Measurements from ENCODE around the gene GIPR.
"Not testable (repeated sequence)": the region's sequence is repeated elsewhere in the genome, so short reads cannot be mapped to it uniquely, and the experiment has no call there.

The GIPR gene

DNA sequence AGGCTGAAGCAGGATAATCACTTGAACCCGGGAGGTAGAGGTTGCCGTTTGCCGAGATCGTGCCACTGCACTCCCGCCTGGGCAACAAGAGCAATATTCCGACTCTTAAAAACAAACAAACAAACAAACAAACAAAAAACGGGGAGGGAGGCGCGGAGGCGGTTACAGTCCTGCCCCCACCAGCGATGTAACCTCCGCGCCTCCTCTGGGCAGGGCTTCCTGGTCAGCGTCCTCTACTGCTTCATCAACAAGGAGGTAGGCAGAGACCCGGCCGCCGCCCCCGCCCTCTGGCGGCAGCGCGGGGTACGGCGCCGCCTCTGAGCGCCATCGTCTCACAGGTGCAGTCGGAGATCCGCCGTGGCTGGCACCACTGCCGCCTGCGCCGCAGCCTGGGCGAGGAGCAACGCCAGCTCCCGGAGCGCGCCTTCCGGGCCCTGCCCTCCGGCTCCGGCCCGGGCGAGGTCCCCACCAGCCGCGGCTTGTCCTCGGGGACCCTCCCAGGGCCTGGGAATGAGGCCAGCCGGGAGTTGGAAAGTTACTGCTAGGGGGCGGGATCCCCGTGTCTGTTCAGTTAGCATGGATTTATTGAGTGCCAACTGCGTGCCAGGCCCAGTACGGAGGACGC, 13.5 kb downstream of the GIPR start:
- H3K4me3 ChIP-seq (ENCODE audit: low read length): peak overlapping the region; percentile 35
- DNase-seq (ENCODE audit: low read depth): peak; percentile 58
- TF ChIP-seq, protein P1, sequence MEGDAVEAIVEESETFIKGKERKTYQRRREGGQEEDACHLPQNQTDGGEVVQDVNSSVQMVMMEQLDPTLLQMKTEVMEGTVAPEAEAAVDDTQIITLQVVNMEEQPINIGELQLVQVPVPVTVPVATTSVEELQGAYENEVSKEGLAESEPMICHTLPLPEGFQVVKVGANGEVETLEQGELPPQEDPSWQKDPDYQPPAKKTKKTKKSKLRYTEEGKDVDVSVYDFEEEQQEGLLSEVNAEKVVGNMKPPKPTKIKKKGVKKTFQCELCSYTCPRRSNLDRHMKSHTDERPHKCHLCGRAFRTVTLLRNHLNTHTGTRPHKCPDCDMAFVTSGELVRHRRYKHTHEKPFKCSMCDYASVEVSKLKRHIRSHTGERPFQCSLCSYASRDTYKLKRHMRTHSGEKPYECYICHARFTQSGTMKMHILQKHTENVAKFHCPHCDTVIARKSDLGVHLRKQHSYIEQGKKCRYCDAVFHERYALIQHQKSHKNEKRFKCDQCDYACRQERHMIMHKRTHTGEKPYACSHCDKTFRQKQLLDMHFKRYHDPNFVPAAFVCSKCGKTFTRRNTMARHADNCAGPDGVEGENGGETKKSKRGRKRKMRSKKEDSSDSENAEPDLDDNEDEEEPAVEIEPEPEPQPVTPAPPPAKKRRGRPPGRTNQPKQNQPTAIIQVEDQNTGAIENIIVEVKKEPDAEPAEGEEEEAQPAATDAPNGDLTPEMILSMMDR (conservative IDR thresholded peaks at IDR 0.05; ENCODE audit: low read depth, low read length): peak; percentile 84

DNA sequence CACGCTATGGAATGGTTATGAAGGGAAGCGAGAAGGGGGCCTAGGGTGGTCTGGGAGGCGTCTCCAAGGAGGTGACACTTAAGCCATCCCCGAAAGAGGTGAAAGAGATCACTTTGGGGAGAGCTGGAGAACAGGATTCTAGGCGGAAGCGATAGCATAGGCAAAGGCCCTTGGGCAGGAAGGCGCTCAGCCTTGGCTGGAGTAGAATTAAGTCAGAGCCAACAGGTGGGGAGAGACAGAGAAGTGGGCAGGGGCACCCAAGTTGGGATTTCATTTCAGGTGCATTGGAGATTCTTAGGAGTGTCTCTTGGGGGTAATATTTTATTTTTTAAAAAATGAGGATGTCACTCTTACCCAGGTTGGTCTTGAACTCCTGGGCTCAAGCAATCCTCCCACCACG, 14.1 kb downstream of the GIPR start:
- no peak overlapping the region for H3K4me3 ChIP-seq (ENCODE audit: low read length)
- TF ChIP-seq, protein P1 (conservative IDR thresholded peaks at IDR 0.05; ENCODE audit: low read depth, low read length): no peak
- no peak for DNase-seq (ENCODE audit: low read depth)

DNA sequence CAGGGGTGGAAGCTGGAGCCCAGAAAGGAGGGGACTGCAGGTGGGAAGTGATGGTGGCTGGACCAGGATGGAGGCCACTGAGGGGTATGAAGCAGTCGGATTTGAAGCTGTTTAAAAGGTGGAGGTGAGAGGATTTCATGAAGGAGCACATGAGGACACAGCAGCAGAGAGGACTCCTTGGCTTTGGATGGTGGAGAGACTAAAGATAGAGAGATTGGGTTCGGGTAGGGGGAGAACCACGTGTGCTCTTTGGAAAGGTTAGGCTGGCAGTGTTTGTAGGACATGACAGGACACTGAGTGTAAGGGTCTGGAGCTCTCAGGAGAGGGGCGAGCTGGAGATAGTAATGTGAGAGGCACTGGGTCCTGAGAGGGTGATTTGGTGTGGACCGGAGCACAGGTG, 14.9 kb downstream of the GIPR start:
- TF ChIP-seq, protein P1 (conservative IDR thresholded peaks at IDR 0.05; ENCODE audit: low read depth, low read length): no peak
- no peak overlapping the region for H3K4me3 ChIP-seq (ENCODE audit: low read length)
- DNase-seq (ENCODE audit: low read depth): no peak

DNA sequence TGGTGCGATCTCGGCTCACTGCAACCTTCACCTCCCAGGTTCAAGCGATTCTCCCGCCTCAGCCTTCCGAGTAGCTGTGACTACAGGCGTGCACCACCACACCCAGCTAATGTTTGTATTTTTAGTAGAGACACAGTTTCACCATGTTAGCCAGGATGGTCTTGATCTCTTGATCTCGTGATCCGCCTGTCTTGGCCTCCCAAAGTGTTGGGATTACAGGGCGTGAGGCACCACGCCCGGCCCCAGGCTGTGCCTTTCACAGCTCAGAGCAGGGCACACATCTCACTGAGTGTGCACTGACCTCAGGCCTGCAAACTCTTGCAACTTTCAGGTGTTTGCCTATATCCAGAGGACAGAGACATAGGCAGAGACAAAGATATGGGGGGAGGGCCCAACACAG, 17.0 kb downstream of the GIPR start:
- H3K4me3 ChIP-seq (ENCODE audit: low read length); DNase-seq (ENCODE audit: low read depth): not testable (repeated sequence)

DNA sequence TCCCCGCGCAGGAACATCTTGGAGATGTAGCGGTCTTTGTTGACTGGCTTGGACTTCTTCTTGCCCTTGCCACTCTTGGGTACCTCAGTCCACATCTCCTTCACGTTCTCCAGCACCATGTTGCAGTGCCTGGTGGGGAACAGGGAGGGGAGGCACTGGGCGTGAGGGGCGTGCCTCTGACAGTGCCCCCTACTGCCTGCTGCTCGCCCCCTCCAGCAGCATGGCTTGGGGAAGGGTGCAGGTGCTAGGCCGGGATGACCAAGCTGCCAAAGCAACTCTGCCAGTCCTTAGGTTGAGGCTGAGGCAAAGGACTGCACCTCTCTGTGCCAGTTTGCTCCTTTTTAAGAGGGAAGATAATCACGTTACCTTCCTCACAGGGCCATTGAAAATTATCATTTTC, 19.6 kb downstream of the GIPR start:
- DNase-seq (ENCODE audit: low read depth): no peak
- no peak overlapping the region for H3K4me3 ChIP-seq (ENCODE audit: low read length)
- TF ChIP-seq, protein P1 (conservative IDR thresholded peaks at IDR 0.05; ENCODE audit: low read depth, low read length): no peak

DNA sequence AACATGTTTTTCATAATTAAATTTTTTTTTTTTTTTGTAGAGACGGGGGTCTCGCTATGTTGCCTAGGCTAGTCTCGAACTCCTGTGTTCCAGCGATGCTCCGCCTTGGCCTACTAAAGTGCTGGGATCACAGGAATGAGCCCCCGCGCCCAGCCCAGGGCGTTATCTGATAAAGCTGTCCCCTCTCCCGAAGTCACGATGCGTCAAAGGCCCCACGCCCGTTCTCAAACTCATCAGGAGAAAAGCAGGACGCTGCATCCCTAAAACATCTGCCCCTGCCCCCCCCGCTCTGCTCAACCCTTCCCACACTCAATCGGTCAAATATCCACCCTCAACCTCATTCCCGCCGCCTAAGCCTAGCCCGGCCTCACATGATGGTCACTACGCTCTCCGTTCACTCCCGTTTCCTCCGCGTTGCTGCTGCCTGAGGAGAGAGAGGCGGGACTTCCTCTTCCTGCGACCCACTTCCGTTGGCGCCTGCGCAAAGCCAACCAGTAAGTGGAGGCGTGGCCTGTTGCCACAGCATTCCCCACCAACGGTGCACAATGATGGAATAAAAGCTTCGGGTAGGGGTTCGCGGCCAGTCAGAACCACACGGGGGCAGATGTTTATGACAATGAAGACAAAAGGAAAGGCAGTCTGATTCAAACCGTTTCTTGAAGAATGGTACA, 23.6 kb downstream of the GIPR start, which contains the start of gene SNRPD2:
TSS of gene SNRPD2 (minus strand) at position 438 of the 671 bp plus-strand sequence. CDS start at position 373, 65 bp downstream.
- peak within 1 kb of the TSS; percentile 90 for H3K4me3 ChIP-seq (ENCODE audit: low read length)
- TF ChIP-seq, protein P1 (conservative IDR thresholded peaks at IDR 0.05; ENCODE audit: low read depth, low read length): no peak
- DNase-seq (ENCODE audit: low read depth): peak; percentile 88

DNA sequence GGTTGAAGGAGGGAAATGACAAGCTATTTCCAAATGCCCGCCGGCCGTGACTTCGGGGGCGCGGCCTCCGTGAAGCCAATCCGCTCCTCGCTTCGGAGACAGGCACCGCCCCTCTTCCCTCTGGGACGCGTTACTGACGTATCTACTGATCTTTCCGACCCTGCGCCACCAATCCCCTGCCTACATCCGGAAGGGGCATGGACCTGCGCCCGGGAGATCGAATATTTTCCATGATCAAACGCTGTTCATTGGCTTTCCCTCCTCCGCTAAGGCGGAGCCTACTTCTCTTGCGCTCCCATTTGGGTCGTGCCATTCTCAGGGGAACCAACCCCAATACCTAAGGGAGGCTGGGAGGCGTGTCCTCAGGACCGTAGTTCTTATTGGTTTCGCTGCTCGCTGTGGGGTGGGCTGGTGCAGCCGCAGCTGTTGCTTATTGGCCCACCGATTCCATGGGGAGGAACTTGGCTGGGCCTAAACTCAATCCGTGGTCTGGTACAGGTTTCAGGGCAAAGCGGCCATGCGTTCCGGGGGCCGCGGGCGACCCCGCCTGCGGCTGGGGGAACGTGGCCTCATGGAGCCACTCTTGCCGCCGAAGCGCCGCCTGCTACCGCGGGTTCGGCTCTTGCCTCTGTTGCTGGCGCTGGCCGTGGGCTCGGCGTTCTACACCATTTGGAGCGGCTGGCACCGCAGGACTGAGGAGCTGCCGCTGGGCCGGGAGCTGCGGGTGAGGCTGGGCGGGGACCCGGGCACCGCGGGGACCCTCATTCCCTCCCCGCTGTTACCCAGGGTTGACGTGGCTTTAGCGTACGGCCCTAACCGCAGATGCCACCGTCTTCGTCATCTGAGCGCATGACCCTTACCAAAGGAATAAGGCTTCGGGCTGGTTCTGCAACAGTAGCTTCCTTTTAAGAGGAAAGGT, 24.4 kb downstream of the GIPR start, which contains the start of gene QPCTL:
TSS of gene QPCTL (plus strand) at position 480 of the 919 bp plus-strand sequence. CDS start at position 518, 38 bp downstream.
- peak; percentile 100 for DNase-seq (ENCODE audit: low read depth)
- TF ChIP-seq, protein P1 (conservative IDR thresholded peaks at IDR 0.05; ENCODE audit: low read depth, low read length): no peak
- peak within 1 kb of the TSS; percentile 90 for H3K4me3 ChIP-seq (ENCODE audit: low read length)
